SK-N-MC (cell line): ENCODE data around the gene PSMB3.

ENCODE experiments used
- EZH2 ChIP-seq: fragments of 200-600 bp; sonication (generic); IDR thresholded peaks from one replicate; pipeline ENCODE4 v1.6.1; 2017; ENCODE audit warnings: antibody characterized with exemption
- FOXP2 ChIP-seq: optimal IDR thresholded peaks from 2 replicates; pipeline ENCODE3; 2011; ENCODE audit warnings: mild to moderate bottlenecking, moderate library complexity; ENCODE audit not compliant: insufficient read depth; ENCODE audit errors: extremely low read length, control extremely low read depth
- POLR2AphosphoS5 ChIP-seq: IDR thresholded peaks from 2 replicates; pipeline ENCODE4 v1.6.1; 2012; ENCODE audit warnings: mild to moderate bottlenecking, low read depth, low read length, borderline replicate concordance

- TF ChIP-seq POLR2AphosphoS5, result no peak
- no peak for TF ChIP-seq FOXP2
- TF ChIP-seq EZH2, result no peak
Observed at GRCh38 chr17:38705523-38705802, 47.1 kb upstream of the PSMB3 start.
